Natural killer cell treated with Interleukin-12 subunit alpha and Interleukin-12 subunit beta and Interleukin-15 and Interleukin-18, amount 100 ng/mL, for 72 hours (primary cell): Measurements from ENCODE around the gene RASAL1. TPM values are rescaled to one million over a fixed set of nuclear protein-coding genes. Genes with fewer than 3 reads are reported as not detected.

Experiments
- ATAC-seq, 2 donors: fragments of 150-1000 bp; cut with Tn5 transposase in 1 of 2; sonication (Bioruptor Pico), chemical (Tn5 transposase) in 1 of 2; 2 replicates each; pipeline ENCODE4 v1.10.0; 2021
- DNase-seq: peaks from one replicate; pipeline ENCODE4 v3.0.0; 2022; ENCODE audit warnings: low spot score
- H3K27ac Mint-ChIP-seq, 2 donors: 1 replicate in 1 of 2; 2 replicates in 1 of 2; pipeline ENCODE4 v1.8.0; 2022; ENCODE audit warnings: mixed read lengths in 2 of 2, mild to moderate bottlenecking in 1 of 2, moderate library complexity in 1 of 2
- H3K27me3 Mint-ChIP-seq, 2 donors: 1 replicate in 1 of 2; 2 replicates in 1 of 2; pipeline ENCODE4 v1.8.0; 2022; ENCODE audit warnings: mixed read lengths in 2 of 2
- H3K36me3 Mint-ChIP-seq: one replicate; pipeline ENCODE4 v1.8.0; 2022; ENCODE audit warnings: mixed read lengths
- H3K4me1 Mint-ChIP-seq, 2 donors: 1 replicate in 1 of 2; 2 replicates in 1 of 2; pipeline ENCODE4 v1.8.0; 2022; ENCODE audit warnings: low read depth in 2 of 2, mixed read lengths in 2 of 2, mild to moderate bottlenecking in 1 of 2
- H3K4me3 Mint-ChIP-seq: one replicate; pipeline ENCODE4 v1.8.0; 2022; ENCODE audit warnings: mixed read lengths
- H3K9me3 Mint-ChIP-seq: 2 replicates; pipeline ENCODE4 v1.8.0; 2022; ENCODE audit warnings: mixed read lengths
- total RNA-seq, 2 donors: library from RNA; stranded (reverse); gene quantifications; one replicate each; pipeline ENCODE4 v1.2.3, GENCODE V29; 2022

Gene RASAL1
- total RNA-seq, 2 donors from 2014 or later = not detected

DNA sequence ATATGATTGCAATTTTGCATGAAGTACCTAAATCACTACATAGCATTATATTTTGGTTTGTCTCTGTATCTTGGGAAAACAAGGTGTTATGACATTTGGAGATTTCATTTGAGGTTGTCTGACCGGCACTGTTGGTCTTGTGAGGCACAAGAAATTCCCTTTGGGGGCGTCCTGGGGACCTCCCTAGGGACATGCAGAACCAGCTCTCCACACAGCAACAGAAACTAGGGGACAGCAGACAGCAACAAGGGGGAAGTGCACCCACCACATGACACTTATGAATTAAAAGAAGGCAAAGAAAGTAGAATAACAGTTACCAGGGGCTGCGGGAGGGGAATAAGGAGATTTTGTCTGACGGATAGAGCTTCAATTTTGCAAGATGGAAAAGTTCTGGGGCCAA, 35.4 kb upstream of the RASAL1 start:
- DNase-seq (no peak), ATAC-seq (no peak)
- Mint-ChIP-seq H3K9me3 (no peaks in the 10 kb centered on the region), H3K36me3 (peaks cover 16% of the 10 kb centered on the region), H3K4me1 (peaks cover 4 to 8% of the 10 kb centered on the region in 2 donors), H3K27ac (no peak overlapping the region), H3K4me3 (no peak overlapping the region), H3K27me3 (no peaks in the 10 kb centered on the region)

DNA sequence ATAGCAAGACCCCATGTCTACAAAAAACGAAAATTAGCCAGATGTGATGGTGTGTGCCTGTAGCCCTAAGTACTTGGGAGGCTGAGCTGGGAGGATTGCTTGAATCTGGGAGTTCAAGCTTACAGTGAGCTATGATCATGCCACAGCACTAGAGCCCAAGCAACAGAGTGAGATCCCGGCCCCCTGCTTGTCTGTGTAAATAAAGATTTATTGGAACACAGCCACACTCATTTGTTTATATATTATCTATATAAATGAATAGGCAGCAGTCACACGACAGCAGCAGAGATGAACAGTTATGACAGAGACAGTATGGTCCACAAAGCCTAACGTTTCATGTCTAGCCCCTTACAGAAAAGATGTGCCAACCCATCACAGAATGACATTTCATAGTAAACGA, 34.9 kb upstream of the RASAL1 start:
- Mint-ChIP-seq H3K4me1 (peaks cover 4 to 8% of the 10 kb centered on the region in 2 donors), H3K4me3 (no peak overlapping the region), H3K9me3 (no peaks in the 10 kb centered on the region), H3K27me3 (no peaks in the 10 kb centered on the region), H3K27ac (no peak overlapping the region), H3K36me3 (peaks cover 16% of the 10 kb centered on the region)
- ATAC-seq (no peak), DNase-seq (no peak)

DNA sequence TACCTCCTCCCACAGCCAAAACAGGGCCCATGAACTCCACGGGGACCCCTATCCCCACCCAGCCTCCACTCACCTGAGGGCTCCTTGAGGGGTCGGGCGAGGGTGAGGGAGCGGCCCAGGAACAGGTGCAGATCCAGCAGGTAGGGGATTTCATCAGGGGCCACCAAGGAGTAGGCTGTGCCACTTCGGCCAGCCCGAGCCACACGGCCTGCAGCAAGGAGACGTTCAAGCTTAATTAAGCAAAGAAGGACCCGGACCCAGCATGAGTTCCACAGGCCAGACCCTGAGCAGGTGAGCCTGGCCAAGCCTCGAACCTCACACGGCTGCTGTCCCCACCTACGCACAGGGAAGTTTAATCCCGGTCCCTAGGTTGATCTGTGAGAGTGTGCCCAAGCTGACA, 34.1 kb upstream of the RASAL1 start:
- no peaks in the 10 kb centered on the region for H3K9me3 Mint-ChIP-seq
- H3K27me3 Mint-ChIP-seq = no peaks in the 10 kb centered on the region
- no peak overlapping the region for H3K4me3 Mint-ChIP-seq
- no peak for ATAC-seq
- H3K27ac Mint-ChIP-seq = no peak overlapping the region
- H3K36me3 Mint-ChIP-seq = peaks cover 16% of the 10 kb centered on the region
- DNase-seq = no peak
- peaks cover 4 to 5% of the 10 kb centered on the region in 2 donors for H3K4me1 Mint-ChIP-seq

DNA sequence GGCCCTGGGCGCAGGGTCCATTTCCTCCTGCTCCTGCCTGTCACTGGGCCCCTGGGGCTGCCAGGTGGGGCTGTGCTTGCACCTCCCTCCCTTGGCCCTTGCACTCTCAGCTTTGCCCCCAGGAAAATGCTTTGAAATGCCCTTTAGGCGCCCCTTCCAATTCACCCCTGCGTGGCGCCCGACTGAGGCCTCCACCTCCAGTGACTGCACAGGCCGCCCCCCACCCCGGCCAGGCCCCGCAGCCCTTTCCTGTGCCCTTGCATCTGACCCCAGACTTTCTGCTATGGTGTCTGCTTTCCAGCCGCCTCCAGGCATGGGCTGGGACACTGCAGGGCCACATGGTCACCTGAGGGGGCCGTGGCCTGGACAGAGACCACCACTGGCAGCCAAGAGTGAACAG, 32.3 kb upstream of the RASAL1 start:
- H3K4me1 Mint-ChIP-seq = peaks cover 0 to 3% of the 10 kb centered on the region in 2 donors
- peaks cover 16% of the 10 kb centered on the region for H3K36me3 Mint-ChIP-seq
- no peaks in the 10 kb centered on the region for H3K27me3 Mint-ChIP-seq
- no peak for DNase-seq
- H3K27ac Mint-ChIP-seq = no peak overlapping the region
- no peaks in the 10 kb centered on the region for H3K9me3 Mint-ChIP-seq
- no peak for ATAC-seq
- H3K4me3 Mint-ChIP-seq = no peak overlapping the region

DNA sequence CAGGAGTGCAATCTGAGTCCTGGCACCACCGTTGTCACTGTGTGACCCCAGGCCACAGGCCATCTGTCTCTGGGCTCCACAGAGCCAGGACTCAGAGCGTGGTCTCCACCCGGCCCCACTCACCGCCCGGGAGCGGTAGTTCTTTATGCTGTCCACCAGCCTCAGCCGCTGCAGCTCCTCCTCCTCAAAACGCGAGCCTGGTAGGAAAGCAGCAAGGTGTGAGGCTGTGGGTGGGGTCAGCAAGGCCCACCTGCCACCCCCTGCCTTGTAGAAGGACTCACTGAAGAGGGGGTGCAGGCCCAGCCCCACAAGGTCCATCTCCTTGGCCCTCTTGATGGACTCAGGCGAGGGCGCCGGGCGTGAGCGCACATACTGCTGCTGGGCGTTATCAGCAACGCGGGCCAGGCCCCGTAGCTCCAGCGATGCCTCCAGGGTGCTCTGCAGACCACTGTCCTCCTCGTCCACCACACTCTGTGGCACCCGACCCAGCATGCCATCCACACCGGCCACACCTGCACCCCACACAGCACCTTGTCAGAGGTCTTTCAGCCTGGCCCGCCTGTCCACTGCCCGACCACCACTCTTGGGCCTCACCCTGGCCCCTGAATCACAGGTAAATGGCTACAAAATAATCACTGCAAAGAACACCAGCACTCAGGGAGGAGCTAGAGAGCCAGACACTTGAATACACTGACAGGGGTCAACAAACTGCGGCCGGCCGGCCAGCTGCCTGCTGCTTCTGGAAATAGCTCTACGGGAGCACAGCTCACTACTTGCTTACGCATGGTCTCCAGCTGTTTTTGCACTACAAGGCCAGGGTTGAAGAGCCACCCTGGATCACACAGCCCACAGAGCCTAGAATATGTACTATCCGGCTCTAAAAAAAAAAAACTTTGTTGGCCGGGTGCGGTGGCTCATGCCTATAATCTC, 30.2 kb upstream of the RASAL1 start:
- H3K36me3 Mint-ChIP-seq = peaks cover 2% of the 10 kb centered on the region
- H3K9me3 Mint-ChIP-seq = no peaks in the 10 kb centered on the region
- peaks cover 0 to 2% of the 10 kb centered on the region in 2 donors for H3K4me1 Mint-ChIP-seq
- DNase-seq (no peak), ATAC-seq (no peak)
- H3K27me3 Mint-ChIP-seq = no peaks in the 10 kb centered on the region
- no peak overlapping the region for H3K4me3 Mint-ChIP-seq
- no peak overlapping the region for H3K27ac Mint-ChIP-seq

DNA sequence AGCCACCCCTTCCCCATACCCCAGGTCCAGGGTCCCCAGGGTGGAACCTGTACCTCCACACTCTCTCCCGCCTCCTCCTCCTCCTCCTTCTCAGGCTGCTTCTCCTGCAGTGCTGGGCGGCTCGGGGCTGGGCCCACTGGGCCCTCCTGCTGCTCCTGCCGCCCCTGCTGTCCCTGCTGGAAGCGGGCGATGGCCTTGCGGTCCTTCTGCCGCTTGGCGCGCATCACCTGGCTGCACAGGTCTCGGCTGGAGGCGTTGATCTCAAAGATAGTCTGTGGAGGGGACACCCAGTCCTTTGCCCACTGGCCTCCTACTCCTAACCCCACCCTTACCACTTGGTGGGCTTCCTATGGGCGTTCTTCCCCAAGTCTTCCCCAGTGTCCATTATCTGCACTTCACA, 28.5 kb upstream of the RASAL1 start:
- ATAC-seq = no peak
- Mint-ChIP-seq H3K27me3 (no peaks in the 10 kb centered on the region), H3K9me3 (no peaks in the 10 kb centered on the region), H3K36me3 (peaks cover 5% of the 10 kb centered on the region), H3K27ac (no peak overlapping the region), H3K4me1 (peaks cover 0 to 2% of the 10 kb centered on the region in 2 donors), H3K4me3 (no peak overlapping the region)
- no peak for DNase-seq

DNA sequence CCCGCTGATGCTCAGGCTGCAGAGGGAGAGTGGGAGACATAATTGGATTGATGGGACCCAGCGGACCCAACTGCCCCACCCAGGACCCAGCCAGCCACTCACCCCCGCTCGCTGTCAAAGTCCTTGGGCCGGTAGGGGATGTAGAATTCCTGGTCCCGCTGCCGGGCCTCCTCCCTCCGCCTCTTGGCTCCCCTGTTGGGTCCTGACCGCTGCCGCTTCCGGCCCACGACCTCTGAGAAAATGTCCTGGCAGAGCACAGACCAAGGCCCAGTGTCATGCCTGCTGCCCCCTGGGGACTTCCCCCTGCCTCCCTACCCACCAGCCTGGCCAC, 27.4 kb upstream of the RASAL1 start:
- no peak overlapping the region for H3K27ac Mint-ChIP-seq
- ATAC-seq = no peak
- H3K4me3 Mint-ChIP-seq = no peak overlapping the region
- no peaks in the 10 kb centered on the region for H3K9me3 Mint-ChIP-seq
- H3K36me3 Mint-ChIP-seq = peaks cover 5% of the 10 kb centered on the region
- no peaks in the 10 kb centered on the region for H3K27me3 Mint-ChIP-seq
- H3K4me1 Mint-ChIP-seq = peaks cover 0 to 2% of the 10 kb centered on the region in 2 donors
- DNase-seq = no peak

DNA sequence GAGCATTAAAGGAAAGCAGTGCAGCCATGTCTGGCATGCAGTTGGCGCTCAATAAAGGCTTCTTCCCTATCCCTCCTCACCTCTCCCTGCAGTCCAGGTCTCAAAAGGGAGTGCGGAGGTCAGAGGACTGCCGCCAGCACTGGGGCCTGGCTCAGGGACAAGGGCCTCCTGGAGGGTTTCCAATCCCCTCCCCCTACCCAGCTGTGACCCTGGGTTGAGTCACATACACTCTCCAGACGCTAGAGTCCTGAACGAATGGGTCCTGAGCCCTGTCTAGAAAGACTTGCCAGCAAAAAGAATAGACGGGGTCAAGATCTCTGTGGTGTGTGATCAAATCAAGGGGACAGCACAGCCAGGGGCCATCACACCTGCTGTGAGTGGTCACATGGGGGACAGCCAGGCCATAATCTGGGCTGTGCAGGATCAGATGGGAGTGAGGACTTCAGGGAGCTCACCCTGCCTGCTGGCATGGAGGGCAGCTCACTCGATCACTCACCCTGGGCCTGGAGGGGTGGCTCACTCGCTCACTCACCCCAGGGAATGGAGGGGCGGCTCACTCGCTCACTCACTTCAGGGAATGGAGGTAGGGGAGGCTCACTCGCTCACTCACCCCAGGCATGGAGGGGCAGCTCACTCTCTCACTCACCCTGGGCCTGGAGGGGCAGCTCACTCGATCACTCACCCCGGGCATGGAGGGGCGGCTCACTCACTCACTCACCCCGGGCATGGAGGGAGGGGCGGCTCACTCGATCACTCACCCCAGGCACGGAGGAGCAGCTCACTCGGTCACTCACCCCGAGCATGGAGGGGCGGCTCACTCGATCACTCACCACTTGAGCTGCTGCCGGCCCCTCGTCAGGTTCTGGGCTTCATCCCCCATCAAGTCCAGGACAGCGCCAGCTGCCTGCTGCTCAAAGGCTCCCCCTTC, 26.8 kb upstream of the RASAL1 start:
- H3K36me3 Mint-ChIP-seq = peaks cover 5% of the 10 kb centered on the region
- H3K27me3 Mint-ChIP-seq = no peaks in the 10 kb centered on the region
- H3K9me3 Mint-ChIP-seq = no peaks in the 10 kb centered on the region
- DNase-seq = no peak
- no peak for ATAC-seq
- H3K4me3 Mint-ChIP-seq = no peak overlapping the region
- no peak overlapping the region for H3K27ac Mint-ChIP-seq
- H3K4me1 Mint-ChIP-seq = peaks cover 0 to 2% of the 10 kb centered on the region in 2 donors

DNA sequence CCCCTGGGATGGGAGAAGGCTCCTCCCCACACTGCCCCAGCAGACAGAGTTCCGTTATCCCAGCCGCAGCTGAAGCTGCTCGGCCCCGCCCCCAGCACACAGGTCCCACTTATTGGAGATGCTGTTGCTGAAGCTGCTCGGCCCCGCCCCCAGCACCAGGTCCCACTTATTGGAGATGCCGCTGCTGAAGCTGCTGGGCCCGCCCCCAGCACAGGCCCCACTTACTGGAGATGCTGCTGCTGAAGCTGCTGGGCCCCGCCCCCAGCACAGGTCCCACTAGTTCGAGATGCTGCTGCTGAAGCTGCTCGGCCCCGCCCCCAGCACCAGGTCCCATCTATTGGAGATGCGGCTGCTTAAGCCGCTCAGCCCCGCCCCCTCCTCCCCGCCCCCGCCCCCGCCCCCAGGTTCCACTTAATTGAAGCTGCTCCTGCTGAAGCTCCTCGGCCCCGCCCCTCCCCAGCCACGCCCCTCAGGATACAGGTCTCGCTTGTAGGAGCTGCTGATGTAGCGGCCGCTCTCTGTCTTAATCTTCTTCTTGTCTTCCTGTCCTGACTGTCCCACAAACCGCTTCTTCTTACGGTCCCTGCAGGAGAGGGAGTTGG, 26.0 kb upstream of the RASAL1 start:
- ATAC-seq = no peak
- Mint-ChIP-seq H3K27ac (no peak overlapping the region), H3K4me1 (peaks cover 0 to 7% of the 10 kb centered on the region in 2 donors), H3K36me3 (peaks cover 5% of the 10 kb centered on the region), H3K9me3 (no peaks in the 10 kb centered on the region), H3K4me3 (no peak overlapping the region), H3K27me3 (no peaks in the 10 kb centered on the region)
- no peak for DNase-seq

DNA sequence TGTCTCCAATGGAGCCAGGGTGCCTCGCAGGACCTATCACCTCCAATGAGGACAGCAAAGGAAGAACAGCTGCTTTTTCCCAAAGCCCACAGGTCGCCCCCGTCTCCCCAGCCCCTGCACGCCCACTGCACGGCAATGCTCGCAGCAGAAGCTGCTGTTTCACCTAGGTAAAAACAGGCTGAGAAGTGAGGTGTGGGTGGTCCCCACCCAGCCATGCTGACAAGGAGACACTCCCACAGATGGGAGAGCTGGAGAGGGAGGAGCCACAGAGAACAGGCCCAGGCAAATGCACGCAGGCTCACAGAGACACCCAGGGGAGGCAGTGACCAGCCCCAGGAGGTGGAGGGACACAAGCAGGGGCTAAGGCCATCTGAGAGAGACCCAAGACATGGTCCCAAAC, 24.4 kb upstream of the RASAL1 start:
- no peak overlapping the region for H3K27ac Mint-ChIP-seq
- H3K4me3 Mint-ChIP-seq = no peak overlapping the region
- DNase-seq = no peak
- peaks cover 0 to 2% of the 10 kb centered on the region in 2 donors for H3K27me3 Mint-ChIP-seq
- ATAC-seq = no peak
- H3K36me3 Mint-ChIP-seq = peaks cover 5% of the 10 kb centered on the region
- peaks cover 0 to 8% of the 10 kb centered on the region in 2 donors for H3K4me1 Mint-ChIP-seq
- H3K9me3 Mint-ChIP-seq = no peaks in the 10 kb centered on the region

DNA sequence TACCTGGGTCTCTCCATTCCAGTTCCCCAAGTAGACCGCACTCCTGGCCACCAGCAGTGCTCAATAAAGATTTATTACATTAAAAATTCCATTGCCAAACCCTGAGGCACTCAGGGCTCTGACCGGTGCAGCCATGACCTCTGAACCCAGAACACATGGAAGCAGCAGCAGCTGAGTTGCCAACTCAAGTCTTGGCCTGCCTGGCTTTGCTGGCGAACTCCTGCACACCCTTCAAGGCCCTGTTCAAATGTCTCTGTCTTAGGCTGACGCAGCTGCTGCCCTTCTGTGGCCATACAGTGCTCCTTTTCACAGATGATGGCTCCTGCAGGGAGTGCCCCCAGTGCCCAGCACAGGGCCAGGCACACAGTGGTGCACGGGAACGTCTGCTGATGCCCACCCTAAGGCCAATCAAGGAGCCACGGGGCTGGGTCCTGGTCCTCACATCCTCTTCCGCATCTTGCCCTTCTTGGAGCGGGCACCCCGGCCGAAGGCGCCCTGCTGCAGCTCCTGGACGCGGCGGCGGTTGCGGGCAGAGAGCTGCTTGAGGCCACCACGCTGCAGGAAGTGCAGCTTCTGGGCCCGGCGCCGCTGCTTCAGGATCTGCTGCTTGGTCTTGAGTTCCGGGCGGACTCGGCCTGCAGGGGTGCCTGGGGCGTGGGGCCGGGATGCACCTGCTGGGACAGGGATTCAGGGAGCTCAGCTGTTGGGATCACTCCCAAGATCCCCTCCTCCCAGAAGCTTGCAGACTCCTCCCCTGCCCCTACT, 23.1 kb upstream of the RASAL1 start:
- H3K36me3 Mint-ChIP-seq = peaks cover 5% of the 10 kb centered on the region
- peaks cover 0 to 8% of the 10 kb centered on the region in 2 donors for H3K4me1 Mint-ChIP-seq
- H3K27ac Mint-ChIP-seq = no peak overlapping the region
- no peak for DNase-seq
- H3K4me3 Mint-ChIP-seq = no peak overlapping the region
- H3K27me3 Mint-ChIP-seq = peaks cover 0 to 2% of the 10 kb centered on the region in 2 donors
- ATAC-seq = no peak
- H3K9me3 Mint-ChIP-seq = no peaks in the 10 kb centered on the region

DNA sequence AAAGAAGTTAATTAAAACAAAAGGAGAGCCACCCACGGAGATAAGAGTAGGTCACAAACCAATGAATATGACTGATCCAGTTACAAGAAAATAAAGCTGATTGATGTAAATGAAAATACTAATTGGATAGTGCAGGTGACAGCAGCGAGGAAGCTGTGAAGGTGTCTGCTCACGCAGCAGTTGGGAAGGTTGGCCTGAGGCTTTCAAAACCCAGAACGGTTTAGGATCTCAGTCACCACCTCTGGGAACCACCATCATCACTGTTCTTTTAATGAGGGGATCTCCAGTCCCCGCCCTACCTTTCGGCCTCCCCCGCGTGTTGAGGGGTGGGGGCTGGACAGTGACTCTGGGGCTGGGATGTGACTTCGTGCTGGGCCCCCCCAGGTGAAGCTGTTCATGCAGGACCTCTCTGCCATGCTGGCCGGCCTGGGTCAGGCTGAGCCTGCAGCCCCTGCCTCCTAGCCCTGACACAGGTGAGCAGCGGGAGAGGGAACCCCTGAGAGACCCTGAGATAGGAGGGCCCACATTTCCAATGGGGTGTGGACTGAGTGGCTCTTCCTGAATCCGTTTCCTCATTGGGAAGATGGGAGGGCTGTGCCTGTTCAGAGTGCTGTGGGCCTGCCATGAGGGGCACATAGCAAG, 21.8 kb upstream of the RASAL1 start:
- Mint-ChIP-seq H3K4me3 (no peak overlapping the region), H3K27me3 (peaks cover 3 to 8% of the 10 kb centered on the region in 2 donors), H3K9me3 (no peaks in the 10 kb centered on the region), H3K27ac (no peak overlapping the region), H3K36me3 (peaks cover 5% of the 10 kb centered on the region), H3K4me1 (peaks cover 7 to 14% of the 10 kb centered on the region in 2 donors)
- no peak for ATAC-seq
- DNase-seq = no peak

DNA sequence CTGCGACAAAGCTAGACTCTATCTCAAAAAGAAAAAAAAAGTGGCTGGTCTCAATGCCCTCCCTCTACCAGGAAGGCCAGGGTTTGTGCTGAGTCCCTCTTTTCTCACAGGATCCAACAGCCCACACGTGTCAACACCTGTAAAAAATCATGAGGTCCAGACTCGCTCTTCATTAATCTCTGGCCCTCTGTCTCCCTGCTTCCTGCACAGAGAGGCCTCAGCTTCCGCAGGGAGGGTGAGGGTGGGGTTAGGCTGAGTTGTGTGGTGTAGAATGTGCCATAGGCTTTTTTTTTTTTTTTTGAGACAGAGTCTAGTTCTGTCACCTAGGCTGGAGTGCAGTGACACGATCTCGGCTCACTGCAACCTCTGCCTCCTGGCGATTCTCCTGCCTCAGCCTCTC, 20.1 kb upstream of the RASAL1 start:
- Mint-ChIP-seq H3K4me3 (no peak overlapping the region), H3K27ac (no peak overlapping the region), H3K4me1 (peaks cover 13 to 17% of the 10 kb centered on the region in 2 donors), H3K36me3 (peaks cover 5% of the 10 kb centered on the region), H3K9me3 (no peaks in the 10 kb centered on the region), H3K27me3 (peaks cover 12 to 17% of the 10 kb centered on the region in 2 donors)
- no peak for ATAC-seq
- no peak for DNase-seq
